HL-60/S4 treated with retinoic acid at 250 ng/mL for 4 days and 3 days (cell line): Measurements from ENCODE around the gene IL10.
"Not testable (repeated sequence)": the region's sequence is repeated elsewhere in the genome, so short reads cannot be mapped to it uniquely, and the experiment has no call there.

Experiments
- in situ Hi-C: fragments of 300-500 bp; cut with MboI; formaldehyde crosslinking; loops from 2 replicates; pipeline ENCODE4 v1.7.0; 2022; ENCODE audit warnings: low sequenced_read_pairs

The IL10 gene

DNA sequence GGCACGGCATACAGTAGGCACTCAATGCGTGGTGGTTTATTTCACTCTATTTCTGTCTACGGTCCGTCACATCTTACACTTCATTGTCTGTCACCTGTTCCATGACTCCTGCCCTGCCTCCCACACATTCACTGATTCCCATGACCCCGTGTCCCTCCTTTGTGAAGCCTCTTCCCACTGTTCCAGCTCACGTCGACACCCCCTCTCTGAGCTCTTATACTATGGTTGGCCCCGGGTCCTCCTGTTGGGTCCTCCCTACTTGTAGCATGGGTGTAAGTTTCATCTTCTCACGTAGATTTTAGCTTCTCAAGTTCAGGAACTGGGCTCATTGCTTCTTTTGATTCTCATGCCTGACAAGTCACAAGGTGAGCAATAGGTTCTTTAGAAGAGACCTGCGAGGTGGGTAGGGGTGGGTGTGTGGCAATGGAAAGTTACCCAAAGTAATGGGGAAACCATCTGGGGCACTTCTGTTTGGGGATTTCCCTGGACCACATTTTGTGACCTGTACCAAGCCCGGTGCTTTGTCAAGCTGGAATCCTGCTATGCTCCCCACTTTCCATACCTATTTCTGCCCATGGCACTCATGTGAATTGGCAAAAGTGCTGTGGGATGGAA, 22.1 kb upstream of the IL10 start:
- in situ Hi-C loops: no loop called here

DNA sequence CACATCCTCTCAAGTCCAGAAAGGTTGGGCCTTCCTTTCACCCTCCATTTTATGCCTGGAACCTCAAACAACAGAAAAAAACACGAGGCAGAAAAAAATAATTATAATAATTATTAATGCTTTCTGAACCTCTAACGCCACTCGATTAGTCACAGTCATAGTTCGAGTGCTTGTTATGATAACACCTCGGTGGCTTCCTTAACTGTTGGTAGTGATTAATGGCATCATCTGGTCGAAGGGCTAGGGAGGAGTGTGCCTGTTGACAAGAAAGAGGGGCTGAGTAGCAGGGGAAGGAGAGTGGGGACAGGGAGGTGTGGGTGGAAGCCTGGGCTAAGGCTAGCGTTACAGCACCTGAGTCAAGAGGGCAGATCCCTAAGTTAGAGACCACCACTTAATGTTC, 21.3 kb upstream of the IL10 start:
- in situ Hi-C loops: no loop called here

DNA sequence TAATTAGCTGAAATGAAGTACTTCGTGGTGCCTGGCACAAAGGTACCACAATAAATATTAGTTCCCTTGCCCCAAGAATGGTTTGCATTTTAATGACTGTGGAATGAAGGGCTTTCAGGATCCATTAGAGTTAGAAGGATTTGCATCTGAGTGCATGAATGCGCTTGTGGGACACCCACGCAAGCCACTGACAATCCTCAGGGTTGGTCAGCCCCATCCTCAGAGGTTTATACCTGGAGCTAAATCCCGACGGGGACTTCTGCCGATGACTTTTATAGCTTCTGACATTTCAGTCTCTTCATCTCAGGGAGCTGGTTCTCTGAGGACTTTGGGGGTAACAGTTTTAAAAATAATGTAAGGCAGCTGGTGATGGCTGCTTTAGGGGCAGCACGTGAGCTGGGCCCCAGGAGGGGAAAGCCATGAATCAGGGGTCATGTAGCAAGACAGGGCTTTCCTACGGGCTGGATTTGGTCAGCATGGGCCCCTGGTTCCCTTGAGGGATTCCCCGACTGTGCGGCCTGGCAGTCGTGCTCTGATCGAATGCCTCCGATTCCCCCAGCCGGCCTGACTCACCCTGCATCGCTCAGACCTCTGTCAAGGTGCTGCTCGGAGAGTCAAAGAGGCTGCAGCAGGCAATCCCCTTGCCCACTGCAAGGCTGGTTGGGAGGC, 20.8 kb upstream of the IL10 start:
- in situ Hi-C loops: no loop called here

DNA sequence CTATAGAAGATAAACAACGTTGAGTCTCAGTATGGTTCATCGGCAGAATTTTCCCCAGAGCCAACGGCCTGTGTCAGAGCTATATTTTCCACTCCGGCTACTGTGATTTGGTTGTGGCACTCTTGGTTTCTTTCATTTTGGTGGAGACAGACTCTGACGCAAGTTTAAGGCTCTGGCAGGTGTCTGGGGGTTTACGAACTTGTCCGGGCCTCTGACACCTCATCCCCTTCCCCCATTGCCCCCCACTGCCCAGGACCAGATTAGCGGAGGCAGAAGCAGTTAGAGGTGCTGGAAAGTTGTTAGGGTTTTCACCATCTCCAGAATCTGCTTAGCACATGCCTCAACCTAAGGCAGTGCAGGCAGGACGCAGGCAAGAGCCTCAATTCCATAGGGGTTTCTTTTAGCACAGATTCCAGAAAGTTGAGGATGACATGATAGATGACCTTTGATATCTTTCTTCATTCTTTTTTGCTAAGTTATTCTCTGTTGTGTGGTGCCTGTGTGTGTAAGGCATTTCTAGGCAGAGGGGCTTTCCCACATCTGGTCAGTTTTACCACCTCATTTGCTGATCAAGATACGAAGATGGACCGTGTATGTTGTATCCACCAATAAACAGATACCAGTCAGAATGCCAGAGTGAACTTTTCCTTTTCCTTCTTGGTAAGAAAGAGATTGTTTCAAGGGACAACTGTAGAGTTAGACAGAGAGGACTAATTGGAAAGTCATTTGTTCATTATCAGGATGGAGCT, 18.4 kb upstream of the IL10 start:
- in situ Hi-C loops: no loop called here

DNA sequence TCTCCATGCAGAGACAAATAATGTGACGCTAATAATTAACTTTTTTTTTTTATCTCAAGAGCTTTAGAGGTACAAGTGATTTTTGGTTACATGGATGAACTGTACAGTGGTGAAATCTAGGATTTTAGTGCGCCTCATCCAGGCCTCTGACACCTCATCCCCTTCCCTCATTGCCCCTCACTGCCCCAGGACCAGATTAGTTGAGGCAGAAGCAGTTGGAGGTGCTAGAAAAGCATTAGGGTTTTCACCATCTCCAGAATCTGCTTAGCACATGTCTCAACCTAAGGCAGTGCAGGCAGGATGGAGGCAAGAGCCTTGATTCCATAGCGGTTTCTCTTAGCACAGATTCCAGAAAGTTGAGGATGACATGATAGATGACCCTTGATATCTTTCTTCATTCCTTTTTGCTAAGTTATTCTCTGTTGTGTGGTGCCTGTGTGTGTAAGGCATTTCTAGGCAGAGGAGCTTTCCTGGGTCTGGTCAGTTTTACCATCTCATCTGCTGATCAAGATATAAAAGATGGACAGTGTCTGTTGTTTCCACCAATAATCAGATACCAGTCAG, 16.3 kb upstream of the IL10 start:
- in situ Hi-C loops: no loop called here

DNA sequence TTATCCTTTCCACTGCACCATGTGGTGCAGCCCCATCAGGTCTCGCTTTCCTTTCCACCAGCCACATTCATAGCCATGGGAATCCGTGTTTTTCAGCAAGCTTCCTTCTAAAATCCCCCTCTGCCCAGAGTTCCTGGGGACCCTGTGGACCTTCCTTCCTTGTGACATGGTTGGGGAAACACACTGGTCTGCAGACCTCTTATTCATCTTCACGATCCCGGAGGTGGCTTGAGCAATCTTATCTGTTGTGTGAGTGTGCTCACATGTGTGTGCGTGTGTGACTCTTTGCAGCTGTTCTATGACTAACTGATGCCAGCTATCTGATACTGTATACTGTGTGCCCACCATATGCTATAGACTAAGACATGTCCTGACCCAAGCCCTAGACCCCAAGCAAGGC, 15.6 kb upstream of the IL10 start:
- in situ Hi-C loops: no loop called here

DNA sequence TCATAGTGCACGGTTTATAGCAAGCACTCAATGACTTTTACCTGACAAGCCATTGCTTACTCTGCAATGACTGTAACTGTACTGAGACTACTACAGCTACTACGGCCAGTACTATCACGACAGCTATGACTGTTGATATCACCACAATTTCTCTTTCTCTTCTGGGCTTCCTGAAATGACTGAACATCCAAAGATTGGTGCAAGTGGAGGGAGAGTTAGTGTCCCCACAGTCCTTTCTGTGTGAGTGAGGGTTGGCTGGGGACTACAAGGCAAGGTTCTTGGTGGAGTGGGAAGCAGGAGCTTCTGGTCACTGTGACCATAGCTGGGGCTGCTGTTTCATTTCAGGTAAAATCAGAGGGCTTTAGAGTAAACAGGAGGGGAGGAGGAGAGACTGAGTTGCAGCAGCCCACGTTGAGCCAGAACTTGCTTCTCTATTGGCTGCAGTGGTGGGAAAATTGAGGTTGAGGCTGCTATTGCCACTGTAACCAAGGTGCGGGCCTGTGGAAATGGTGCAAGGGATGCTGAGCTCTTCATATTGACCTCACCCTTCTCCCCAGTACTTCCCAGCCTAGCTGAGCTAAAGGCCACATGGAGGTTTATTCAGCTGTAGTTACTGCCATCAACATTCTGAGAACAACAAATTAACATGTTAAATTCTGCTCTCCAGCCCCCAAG, 14.1 kb upstream of the IL10 start:
- in situ Hi-C loops: no loop called here

DNA sequence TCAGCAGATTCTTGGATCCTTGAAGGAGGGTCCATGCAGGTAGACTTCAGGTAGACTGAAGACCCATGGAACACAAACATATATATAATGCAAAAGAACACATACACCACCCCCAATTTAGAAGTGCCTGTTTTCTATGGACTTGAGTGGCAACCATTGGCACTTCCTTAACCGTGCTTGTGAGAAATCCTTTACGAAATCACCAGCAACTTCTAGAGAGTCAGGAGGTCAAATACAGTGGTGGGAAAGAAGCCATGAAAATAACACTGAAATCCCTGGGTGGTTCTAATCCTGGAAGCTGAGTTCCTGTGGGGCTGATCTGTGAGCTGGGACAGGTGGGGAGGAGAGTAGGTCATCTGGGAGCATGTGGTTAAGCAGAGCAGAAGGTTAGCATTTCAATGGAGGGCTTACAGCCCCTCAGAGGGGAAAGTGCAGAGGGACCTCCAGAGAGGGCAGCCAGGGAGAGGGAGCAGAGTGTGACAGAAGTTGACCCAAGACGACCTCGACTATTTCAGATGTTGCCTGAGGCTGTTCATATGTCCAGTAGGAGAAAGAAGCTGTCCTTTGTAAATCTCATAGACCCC, 13.0 kb upstream of the IL10 start:
- in situ Hi-C loops: no loop called here

DNA sequence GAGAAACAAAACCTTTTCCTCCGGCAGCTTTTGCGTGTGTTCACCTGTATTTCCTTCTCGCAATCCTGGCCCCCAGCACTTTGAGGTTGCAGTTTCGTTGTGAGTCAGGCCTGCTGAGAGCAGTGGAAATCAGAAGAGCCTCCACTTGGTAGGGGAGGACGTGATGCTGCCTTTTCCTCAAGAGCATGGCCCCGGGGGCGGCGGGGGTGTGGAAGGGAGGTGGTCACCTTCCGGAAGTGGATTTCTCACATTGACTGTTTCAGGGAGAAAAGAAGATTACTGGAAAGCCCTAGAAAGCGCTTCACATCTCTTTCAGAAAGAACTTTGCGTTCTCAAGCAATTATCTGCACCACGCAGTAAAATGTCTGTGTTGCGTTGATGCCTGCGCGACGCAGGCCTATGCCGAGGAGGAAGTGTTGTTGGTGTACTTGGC, 12.2 kb upstream of the IL10 start:
- in situ Hi-C loops: no loop called here

DNA sequence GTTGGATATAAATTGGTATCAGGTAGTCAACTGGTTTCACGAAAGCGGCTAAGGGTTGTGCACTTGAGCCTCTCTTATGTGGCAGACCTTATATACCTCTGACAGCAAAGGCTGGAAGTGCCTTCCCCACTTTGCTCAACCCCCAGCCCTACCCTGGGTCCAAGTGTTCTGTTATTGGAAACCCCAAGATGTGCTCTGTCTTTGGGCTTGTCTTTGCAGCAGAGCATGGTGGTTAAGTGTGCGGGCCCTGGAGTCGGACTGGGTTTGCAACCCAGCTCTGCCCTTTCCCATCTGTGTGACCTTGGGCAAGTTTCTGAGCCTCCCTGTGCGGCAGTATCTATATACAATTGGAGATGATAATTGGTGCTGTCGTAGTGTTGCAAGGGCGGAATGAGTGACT, 11.2 kb upstream of the IL10 start:
- in situ Hi-C loops: no loop called here

DNA sequence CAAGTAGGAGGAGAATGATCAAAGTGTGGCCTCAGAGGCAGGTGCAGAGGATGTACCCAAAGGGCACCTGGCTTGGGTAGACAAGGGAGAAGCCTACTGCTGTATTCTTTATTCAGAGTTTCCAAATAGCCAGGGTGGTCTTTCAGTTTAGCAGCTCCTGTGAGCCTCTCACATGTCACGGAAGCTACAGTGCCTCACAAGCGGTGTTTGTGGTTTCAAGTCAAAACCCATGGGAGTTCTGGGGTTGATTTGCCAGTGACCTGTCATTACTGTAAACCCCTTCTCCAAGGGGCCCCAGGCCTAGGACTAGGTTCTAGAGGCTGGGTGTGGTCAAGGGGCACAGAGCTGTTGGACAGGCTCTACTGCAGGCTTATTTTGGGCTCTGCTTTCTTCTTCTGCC, 10.2 kb upstream of the IL10 start:
- in situ Hi-C loops: no loop called here

DNA sequence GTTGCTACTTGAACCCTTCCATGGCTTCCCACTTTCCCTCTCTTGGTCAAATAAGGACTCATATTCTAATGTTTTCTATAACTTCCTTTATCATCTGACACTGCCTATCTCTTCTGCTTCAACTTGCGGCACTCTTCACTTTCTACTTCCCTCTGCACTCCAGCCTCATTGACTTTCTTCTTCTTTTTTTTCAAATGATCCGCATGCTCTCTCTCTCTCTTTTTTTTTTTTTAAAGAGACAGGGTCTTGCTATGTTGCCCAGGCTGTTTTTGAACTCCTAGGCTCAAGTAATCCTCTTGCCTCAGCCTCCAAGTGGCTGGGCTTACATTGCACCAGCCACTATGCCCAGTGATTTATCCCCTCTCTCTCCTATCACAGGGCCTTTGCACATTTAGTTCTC, 7.3 kb upstream of the IL10 start:
- in situ Hi-C loops: no loop called here

DNA sequence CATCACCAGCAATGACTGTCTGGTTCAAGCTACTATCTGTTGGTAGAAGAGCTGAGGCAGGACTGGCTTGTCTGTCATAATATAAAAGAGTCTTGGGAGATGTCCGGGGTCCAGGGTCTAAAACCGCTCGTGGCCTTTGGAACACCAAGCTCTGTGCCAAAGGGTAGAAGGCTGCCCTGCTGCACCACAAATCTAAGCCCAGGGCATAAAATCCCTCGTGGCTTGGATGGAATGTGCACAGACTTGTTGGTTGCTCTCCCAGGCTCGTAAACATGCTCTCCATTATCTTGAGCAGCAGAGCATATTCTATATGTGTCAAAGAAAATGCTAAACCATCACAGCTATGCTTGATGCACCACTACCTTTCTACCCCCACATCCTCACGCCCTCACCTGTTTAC, 6.6 kb upstream of the IL10 start:
- in situ Hi-C loops: not testable (repeated sequence)

DNA sequence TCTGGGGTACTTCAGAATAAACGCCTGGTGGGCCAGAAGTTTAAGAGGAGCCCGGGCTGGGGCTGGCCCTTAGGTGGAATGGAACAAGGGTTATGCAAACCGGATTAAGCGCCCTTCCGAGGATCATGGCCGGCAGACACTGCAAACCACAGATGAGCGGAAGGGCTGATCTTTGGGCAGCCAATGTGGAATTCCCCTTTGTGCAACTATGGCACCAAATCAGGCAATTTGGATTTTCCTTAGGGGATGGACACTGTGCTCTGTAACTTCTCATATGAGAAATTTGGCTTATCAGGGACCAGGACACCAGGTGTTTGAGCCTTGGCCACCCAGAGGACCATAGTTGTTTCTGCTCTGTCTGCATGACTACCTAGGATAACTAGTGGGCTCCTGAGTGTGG, 5.7 kb upstream of the IL10 start:
- in situ Hi-C loops: no loop called here

DNA sequence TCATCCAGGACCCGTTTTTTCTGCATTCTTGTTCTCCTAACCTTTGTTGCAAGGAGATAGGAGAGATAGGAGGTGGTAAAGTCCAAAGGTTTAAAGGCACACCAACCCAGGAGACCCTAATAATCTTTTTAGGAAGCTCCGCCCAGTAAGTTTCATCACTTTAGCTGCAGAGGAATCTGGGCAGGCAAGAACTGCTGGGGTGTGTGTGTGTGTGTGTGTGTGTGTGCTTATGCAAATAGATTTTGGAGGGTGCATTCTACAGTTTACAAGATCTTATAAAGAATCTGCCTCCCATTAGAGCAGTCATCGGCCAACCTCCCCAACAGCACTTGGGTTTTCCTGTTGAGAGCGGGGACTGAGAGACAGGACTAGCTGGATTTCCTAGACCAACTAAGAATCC, 3.9 kb upstream of the IL10 start:
- in situ Hi-C loops: no loop called here

DNA sequence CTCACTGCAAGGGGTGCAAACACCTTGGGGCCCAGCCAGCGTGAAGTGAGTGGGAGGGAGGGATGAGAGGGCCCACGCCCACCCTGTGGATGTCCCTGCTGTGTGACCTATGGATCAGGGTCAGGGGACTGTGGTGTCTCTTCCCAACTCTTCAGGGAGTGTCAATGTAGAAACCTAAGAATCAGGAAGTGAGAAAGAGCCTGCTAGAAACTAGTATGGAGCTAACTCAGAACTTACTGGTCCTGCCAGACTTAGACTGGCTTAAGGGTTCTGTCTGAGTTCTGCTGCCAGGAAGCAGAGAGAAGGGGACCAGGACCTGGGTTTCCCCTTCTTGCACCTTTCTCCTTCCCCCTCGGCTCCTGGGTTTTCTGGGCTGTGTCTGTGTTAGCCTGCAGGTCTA, 1.8 kb upstream of the IL10 start:
- in situ Hi-C loops: no loop called here

DNA sequence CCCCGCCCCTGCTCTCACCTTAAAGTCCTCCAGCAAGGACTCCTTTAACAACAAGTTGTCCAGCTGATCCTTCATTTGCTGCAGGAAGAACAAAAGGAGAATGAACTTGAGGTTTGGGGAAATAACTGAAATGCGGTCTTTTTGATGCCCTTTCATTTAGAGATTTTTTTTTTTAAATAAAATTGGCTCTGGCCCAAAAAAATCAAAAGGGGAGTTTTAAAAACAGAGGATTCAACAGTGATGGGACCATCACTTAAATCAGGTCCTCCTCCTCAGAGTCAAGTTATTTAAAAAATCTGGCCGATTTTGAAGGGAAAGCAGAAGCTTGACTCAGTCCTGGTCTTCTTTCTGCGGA, 979 bp downstream of the IL10 start:
- in situ Hi-C loops: no loop called here

DNA sequence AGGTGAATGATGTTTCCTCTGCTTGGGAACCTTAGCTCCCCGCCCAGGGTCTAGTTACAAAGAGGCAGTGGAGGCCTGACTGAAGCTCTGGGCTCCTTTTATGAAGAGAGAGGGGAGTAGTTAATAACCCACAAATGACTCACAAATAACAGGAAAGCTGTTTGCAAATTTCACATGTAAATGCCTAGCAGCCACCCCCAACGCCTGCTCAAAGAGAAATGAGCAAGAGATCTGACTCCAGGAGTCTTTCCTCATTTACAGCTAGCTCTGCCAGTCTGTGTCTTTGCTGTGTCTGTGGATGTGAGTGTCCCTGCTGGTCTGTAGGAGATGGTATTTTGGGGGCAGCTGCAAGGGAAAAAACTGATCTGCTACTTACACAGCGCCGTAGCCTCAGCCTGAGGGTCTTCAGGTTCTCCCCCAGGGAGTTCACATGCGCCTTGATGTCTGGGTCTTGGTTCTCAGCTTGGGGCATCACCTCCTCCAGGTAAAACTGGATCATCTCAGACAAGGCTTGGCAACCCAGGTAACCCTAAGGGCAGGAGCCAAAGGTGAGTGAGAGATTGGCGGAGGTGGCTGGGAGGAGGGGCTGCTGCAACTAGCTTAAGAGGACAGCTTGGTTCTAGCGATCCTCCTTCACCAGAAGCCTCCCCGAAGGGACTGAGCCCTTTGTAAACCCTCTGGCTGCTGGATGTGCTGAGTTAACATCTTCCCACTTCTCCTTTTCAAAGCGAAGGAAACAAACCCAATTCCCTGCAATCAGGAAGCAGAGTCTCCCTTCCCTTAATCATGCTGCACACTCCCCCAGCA, 1.6 kb downstream of the IL10 start, which contains the start of gene IL19:
IL19 (plus strand) TSS at position 243 of the 807 bp plus-strand sequence. CDS start 65,890 bp downstream, outside the sequence.
- in situ Hi-C loops: no loop called here

DNA sequence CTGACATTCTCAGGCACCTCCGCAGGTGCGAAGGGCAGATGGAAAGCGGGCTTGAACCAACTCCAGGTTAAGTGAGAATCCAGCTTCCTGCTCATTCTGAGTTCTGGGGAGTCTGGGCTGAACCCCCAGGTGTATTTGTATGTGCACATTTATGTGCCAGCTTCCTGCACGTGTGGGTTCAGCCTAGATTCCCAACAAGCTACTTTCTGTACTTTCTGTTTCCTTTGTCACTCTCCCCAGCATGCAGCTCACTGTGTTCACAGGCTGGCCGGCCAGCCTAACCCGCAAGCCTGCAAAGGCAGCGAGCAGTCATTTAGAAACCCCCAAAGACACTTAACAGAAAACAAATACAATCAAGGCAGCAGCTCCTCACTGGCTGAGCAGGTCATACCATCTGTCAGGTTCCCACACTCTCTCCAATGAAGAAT, 3.0 kb downstream of the IL10 start:
- in situ Hi-C loops: no loop called here
